ENCODE results near the gene GRN. TPM values are rescaled to one million over a fixed set of nuclear protein-coding genes. Genes with fewer than 3 reads are reported as not detected.

The GRN gene
- total RNA-seq, 1 experiment from 2014 or later, result 206 TPM

DNA sequence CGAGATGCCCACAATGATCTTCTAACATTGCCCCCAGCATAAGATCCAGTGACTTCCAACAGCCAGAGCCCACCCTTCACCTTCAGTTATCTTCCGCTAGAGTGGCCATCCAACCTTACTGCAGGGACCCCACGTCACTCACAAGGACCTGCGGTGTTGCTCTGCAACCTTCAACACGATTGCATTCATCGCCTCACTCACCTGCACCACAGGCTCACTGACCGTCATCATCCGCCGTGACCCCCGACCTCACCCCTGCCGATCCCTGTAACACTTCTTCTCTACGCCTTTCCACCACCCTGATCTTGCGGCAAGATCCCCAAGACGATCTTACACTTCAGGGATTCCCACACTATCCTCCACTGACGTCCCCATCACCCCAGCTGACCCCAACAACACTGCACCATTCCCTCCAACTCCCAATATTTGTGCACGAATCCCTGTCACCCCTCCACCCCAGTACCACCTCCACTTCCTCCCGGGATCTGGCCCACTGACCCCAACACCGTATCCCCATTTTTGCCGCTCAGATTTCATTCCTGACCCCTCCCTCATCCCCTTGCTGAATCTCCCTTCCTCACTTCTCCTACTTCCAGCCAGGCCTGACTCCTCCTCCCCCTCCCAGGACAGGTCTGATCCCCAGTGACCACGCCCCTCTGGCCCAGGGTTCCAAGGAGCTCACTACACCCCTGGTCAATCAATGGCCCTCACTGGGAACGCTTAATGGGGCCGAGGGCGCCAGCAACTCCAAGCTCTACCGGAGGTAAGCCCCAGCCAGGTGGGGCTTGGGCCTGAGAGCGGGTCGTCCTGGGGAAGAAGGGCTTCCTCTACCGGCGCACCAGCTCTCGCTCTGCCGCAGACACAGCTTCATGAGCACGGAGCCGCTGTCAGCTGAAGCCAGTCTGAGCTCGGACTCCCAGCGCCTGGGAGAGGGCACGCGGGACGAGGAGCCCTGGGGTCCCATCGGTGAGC is 29.1 kb upstream of the GRN start:
- no peaks in the 10 kb centered on the region for H3K9me2 ChIP-seq (ENCODE audit: insufficient read depth)
- no peaks in the 10 kb centered on the region for H3K27me3 ChIP-seq (ENCODE audit: insufficient read depth, low read length)
- peak overlapping the region; percentile 73 for H3K4me2 ChIP-seq (ENCODE audit: low read length)
- H3K36me3 ChIP-seq (ENCODE audit: control insufficient read depth in 1 of 2, insufficient read depth in 2 of 2, low read length in 2 of 2), result peaks cover 9 to 17% of the 10 kb centered on the region in 2 experiments; a peak in 3 of 4 replicates
- DNase-seq (ENCODE audit: low read depth, low spot score) (no peak), ATAC-seq (no peak)
- H3K79me2 ChIP-seq (ENCODE audit: insufficient read depth, low read length), result peaks cover 4% of the 10 kb centered on the region; the same call in 1 of the 2 replicates
- peaks cover 2 to 38% of the 10 kb centered on the region in 2 experiments; a peak in 2 of 4 replicates for H3K4me1 ChIP-seq (ENCODE audit: control insufficient read depth in 1 of 2, insufficient read depth in 2 of 2, low read length in 2 of 2)
- RAD21 ChIA-PET (ENCODE audit: low non-redundant PET in 1 of 2, low total read pairs in 2 of 2, uncharacterized antibody in 2 of 2, unreplicated experiment in 2 of 2), result no interaction called here
- POLR2A ChIA-PET, result interaction anchor here (0.9 kb wide), 1 partner anchor 95 kb away, joined by 3 read pairs; no protein-coding TSS in a partner anchor
- no peaks in the 10 kb centered on the region for H4K20me1 ChIP-seq (ENCODE audit: insufficient read depth)
- no TSS peak for BruUV-seq (replicated peaks)
- TF ChIP-seq EZH2 (IDR thresholded peaks at IDR 0.05), result no peak
- no peak for TF ChIP-seq ELF1 (IDR thresholded peaks at IDR 0.05; ENCODE audit: borderline replicate concordance, low read depth)
- TF ChIP-seq ZBTB33 (IDR thresholded peaks at IDR 0.05; ENCODE audit: extremely low read depth, insufficient replicate concordance, low read length), result no peak
- no peak for TF ChIP-seq RAD21 (IDR thresholded peaks at IDR 0.05; ENCODE audit: low read depth)
- no peak for TF ChIP-seq POLR2A (IDR thresholded peaks at IDR 0.05; ENCODE audit: borderline replicate concordance, extremely low read depth, insufficient read depth, insufficient read length)
- no peak for TF ChIP-seq ZFX (IDR thresholded peaks at IDR 0.05)
- no peak for TF ChIP-seq YY1 (IDR thresholded peaks at IDR 0.05; ENCODE audit: extremely low read depth, insufficient replicate concordance, low read depth, low read length)
- TF ChIP-seq CBX3 (IDR thresholded peaks at IDR 0.05; ENCODE audit: low read depth), result no peak
- TF ChIP-seq SP1 (IDR thresholded peaks at IDR 0.05; ENCODE audit: low read depth), result no peak
- no peak for TF ChIP-seq REST (IDR thresholded peaks at IDR 0.05; ENCODE audit: low read depth)
- TF ChIP-seq CEBPB (IDR thresholded peaks at IDR 0.05; ENCODE audit: low read depth), result no peak
- TF ChIP-seq CTCF (IDR thresholded peaks at IDR 0.05 in 2 of 3, conservative IDR thresholded peaks at IDR 0.05 in 1 of 3; ENCODE audit: borderline replicate concordance in 1 of 3, insufficient read depth in 1 of 3, low read depth in 2 of 3, low read length in 2 of 3), result no peak
- no peak for TF ChIP-seq SIN3A (IDR thresholded peaks at IDR 0.05; ENCODE audit: low read depth)
- H3K27ac ChIP-seq (ENCODE audit: low read depth, low read length), result no peak overlapping the region
- no peaks in the 10 kb centered on the region for H3K9me3 ChIP-seq (ENCODE audit: control insufficient read depth in 1 of 2, insufficient read depth in 1 of 2, low read depth in 1 of 2, low read length in 2 of 2)
- intact Hi-C loops (cut with micrococcal nuclease), result no loop called here
- H3K9ac ChIP-seq (ENCODE audit: low read length), result no peak overlapping the region
- CTCF ChIA-PET, result interaction anchor here (0.6 to 1.3 kb wide), 3 partner anchors 11 to 96 kb away, joined by 3 read pairs; no protein-coding TSS in a partner anchor
- peak overlapping the region; percentile 25 to 38 for H3K4me3 ChIP-seq (replicated peaks in 1 of 2; ENCODE audit: low read depth in 1 of 2, low read length in 2 of 2)
- no peak overlapping the region for H2AFZ ChIP-seq (ENCODE audit: low read depth, low read length, poor library complexity, severe bottlenecking)

Measured in HCT116 (cell line).